ENCODE measurements around the gene PNMA1.
A peak's percentile ranks its signal among the peaks of the same experiment; 100 is the strongest.
"Not testable (repeated sequence)": the region's sequence is repeated elsewhere in the genome, so short reads cannot be mapped to it uniquely, and the experiment has no call there.

PNMA1 gene

DNA sequence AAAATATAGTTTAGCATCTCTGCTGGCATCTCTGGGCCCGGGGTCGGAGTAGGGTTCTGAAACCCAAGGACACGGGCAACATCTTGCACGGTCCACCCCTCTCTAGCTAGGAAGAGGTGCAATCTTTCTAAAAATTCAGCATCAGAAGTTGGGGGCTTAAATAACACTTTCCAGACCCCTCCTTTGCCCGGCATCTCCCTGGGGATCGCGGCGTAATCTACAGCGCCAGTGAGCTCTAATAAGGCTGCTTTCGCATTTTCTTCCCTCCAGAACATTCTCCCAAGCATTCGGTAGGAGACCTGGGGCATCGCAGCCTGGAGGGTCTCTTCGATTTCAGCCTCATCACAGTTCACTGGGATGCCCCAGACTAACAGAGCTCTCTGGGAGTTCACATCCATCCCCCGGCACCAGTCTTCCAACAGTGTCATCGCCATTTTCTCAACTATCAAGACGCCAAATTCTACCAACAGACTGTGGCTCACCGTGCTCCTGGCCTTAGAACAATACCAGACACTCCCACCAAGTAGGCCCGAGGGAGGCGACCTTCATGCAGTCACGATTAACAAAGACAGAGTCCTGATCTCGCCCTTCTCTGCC lies 880 bp downstream of the PNMA1 start:
- peak overlapping the region; percentile 53 for H2AFZ ChIP-seq (ENCODE audit: low read depth, low read length)
- peaks cover 20% of the 10 kb centered on the region for H3K4me1 ChIP-seq (ENCODE audit: insufficient read depth, low read length)
- H3K4me3 ChIP-seq (ENCODE audit: low read length): peak overlapping the region; percentile 97
- H3K36me3 ChIP-seq (ENCODE audit: insufficient read depth, low read length): peaks cover 17% of the 10 kb centered on the region
- H3K27me3 ChIP-seq (ENCODE audit: insufficient read depth, low read length): no peaks in the 10 kb centered on the region
- no peaks in the 10 kb centered on the region for H3K9me3 ChIP-seq (ENCODE audit: low read length)

DNA sequence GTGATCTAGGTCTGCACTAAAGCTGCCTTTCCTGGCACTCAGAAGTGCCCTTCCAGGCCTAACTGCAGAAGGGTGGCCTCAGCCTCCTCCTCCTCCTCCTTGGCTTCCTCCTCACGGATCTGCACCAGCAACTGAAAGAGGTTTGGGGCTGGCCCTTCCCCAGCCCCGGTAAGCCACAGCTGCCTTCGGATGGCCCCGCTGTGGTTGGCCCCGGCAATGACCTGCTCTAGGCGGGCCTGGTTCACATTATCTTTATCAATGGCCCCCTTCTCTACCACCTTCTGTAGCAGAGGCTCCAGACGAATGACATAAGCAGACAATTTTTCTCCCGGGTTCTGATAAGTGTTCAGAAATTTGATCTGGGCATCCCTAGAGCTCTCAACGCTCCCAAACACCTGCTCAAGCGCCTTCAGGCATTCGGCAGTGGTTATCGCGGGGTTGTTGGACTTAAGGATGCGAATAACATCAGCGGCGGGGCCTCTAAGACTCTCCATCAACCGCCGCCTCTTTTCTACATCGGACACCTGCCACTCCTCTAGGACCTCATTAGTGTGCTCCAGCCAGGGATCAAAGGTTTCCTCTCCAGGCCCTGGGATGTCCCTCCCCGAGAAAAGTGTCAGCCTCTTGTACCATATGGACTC lies 1.5 kb downstream of the PNMA1 start:
- Histone ChIP-seq H3K4me3 (ENCODE audit: low read length) (peak overlapping the region; percentile 97), H3K36me3 (ENCODE audit: insufficient read depth, low read length) (peaks cover 11% of the 10 kb centered on the region), H2AFZ (ENCODE audit: low read depth, low read length) (no peak overlapping the region), H3K4me1 (ENCODE audit: insufficient read depth, low read length) (peaks cover 20% of the 10 kb centered on the region), H3K27me3 (ENCODE audit: insufficient read depth, low read length) (no peaks in the 10 kb centered on the region), H3K9me3 (ENCODE audit: low read length) (no peaks in the 10 kb centered on the region)

DNA sequence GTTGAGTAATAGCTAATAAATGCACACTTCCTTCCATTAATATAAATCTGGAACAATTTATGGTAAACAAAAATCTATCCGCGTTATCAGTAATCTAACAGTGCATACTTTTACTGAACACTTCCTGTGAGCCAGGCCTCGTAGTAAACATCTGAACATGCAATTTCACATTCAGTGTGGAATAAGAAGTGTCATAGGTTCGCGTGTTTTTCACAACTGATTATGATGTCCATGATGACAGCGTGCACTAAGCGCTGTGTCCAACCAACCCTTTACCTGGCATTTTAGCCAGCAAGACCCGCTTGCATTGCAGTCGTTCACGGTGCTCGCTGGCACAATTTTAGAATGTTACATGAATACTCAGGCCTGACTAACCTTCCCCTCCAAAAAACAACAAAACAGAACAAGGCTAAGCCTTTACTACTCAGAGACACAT lies 2.1 kb downstream of the PNMA1 start:
- no peaks in the 10 kb centered on the region for H3K9me3 ChIP-seq (ENCODE audit: low read length)
- H3K4me1 ChIP-seq (ENCODE audit: insufficient read depth, low read length): peaks cover 20% of the 10 kb centered on the region
- no peaks in the 10 kb centered on the region for H3K27me3 ChIP-seq (ENCODE audit: insufficient read depth, low read length)

GRCh38 chr14:73710737-73711136 lies 3.4 kb downstream of the PNMA1 start:
- peaks cover 9% of the 10 kb centered on the region for H3K36me3 ChIP-seq (ENCODE audit: insufficient read depth, low read length)
- H3K27me3 ChIP-seq (ENCODE audit: insufficient read depth, low read length): no peaks in the 10 kb centered on the region
- no peak overlapping the region for H3K4me3 ChIP-seq (ENCODE audit: low read length)
- no peak overlapping the region for H2AFZ ChIP-seq (ENCODE audit: low read depth, low read length)
- H3K9me3 ChIP-seq (ENCODE audit: low read length): no peaks in the 10 kb centered on the region
- peaks cover 18% of the 10 kb centered on the region for H3K4me1 ChIP-seq (ENCODE audit: insufficient read depth, low read length)

More for the DNA sequence above, 2.1 kb downstream of the PNMA1 start:
- Histone ChIP-seq H3K4me3 (ENCODE audit: low read length) (peak overlapping the region; percentile 97), H3K36me3 (ENCODE audit: insufficient read depth, low read length) (peaks cover 11% of the 10 kb centered on the region), H2AFZ (ENCODE audit: low read depth, low read length) (no peak overlapping the region)

DNA sequence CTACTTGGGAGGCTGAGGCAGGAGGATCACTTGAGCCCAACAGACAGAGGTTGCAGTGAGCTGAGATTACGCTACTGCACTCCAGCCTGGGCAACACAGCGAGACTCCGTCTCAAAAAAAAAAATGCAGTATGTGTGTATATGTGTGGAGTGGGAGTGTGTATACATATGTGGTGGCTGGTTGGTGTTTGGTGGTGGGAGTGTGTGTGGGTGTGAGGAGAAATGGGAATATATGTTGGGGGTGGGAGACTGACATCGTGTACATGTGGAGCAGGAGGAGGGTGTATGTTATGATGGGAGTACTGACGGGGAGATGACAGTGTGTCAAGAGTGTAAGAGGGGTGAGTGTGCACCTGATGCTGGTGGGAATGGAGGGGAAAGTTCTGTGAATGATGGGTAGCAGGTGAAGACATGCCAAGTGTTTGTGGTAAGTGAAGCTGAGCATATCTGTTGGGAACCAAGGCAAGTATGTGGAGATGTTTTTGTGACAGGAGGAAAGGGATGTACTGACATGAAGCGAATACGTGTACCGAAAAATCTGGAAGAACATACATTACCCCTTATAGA lies 4.2 kb downstream of the PNMA1 start:
- Histone ChIP-seq H3K36me3 (ENCODE audit: insufficient read depth, low read length) (peaks cover 8% of the 10 kb centered on the region), H3K4me1 (ENCODE audit: insufficient read depth, low read length) (peaks cover 10% of the 10 kb centered on the region), H2AFZ (ENCODE audit: low read depth, low read length) (no peak overlapping the region), H3K27me3 (ENCODE audit: insufficient read depth, low read length) (no peaks in the 10 kb centered on the region), H3K4me3 (ENCODE audit: low read length) (no peak overlapping the region), H3K9me3 (ENCODE audit: low read length) (no peaks in the 10 kb centered on the region)

GRCh38 chr14:73708076-73708475 lies 6.1 kb downstream of the PNMA1 start:
- H3K36me3 ChIP-seq (ENCODE audit: insufficient read depth, low read length); H3K27me3 ChIP-seq (ENCODE audit: insufficient read depth, low read length); H3K4me3 ChIP-seq (ENCODE audit: low read length); H3K9me3 ChIP-seq (ENCODE audit: low read length); H2AFZ ChIP-seq (ENCODE audit: low read depth, low read length); H3K4me1 ChIP-seq (ENCODE audit: insufficient read depth, low read length): not testable (repeated sequence)

DNA sequence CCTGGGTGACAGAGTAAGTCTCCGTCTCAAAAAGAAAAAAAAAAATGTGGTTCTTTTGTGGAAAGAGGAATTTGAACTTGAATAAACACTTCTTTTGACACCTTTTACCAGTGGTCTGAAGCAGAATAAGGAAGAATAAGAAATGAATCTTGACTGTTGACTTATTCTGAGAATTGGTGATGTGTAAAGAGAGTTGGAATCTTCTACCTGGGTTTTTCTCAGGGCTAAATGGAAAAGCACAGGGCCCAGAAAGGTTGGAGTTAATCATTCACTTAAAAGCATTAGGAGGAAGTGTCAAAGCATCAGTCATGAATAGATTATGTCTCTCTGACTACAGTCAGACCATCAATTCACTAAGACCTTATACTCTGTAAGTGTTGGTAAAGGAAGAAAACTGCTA lies 13.9 kb downstream of the PNMA1 start:
- no peaks in the 10 kb centered on the region for H3K4me1 ChIP-seq (ENCODE audit: insufficient read depth, low read length)
- no peaks in the 10 kb centered on the region for H3K27me3 ChIP-seq (ENCODE audit: insufficient read depth, low read length)
- peaks cover 7% of the 10 kb centered on the region for H3K36me3 ChIP-seq (ENCODE audit: insufficient read depth, low read length)
- no peak overlapping the region for H3K4me3 ChIP-seq (ENCODE audit: low read length)
- no peak overlapping the region for H2AFZ ChIP-seq (ENCODE audit: low read depth, low read length)
- no peaks in the 10 kb centered on the region for H3K9me3 ChIP-seq (ENCODE audit: low read length)

- no peak overlapping the region for H3K4me3 ChIP-seq (ENCODE audit: low read length)
- peaks cover 17% of the 10 kb centered on the region for H3K36me3 ChIP-seq (ENCODE audit: insufficient read depth, low read length)
- H3K27me3 ChIP-seq (ENCODE audit: insufficient read depth, low read length): no peaks in the 10 kb centered on the region
These were observed 17.5 kb downstream of the PNMA1 start for GRCh38 chr14:73696466-73697400.

DNA sequence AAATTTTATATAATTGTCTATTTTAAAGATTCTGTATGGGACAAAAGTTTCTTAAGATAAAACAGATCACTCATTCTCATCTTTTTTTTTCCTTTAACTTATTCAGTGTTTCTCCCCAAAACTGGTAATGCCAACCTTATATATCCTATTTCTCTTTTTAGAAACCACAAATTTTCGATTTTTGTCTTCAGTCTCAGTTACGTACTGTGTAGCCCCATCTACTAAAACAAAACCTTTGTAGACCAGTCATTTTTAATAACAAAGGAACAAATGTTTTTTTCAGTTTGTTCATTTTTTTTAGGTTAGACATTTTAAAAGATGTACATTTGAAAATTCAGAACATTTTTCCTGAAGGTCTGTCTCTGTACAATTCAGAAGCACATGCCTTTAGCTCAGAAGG lies 18.2 kb downstream of the PNMA1 start:
- H3K27me3 ChIP-seq (ENCODE audit: insufficient read depth, low read length): no peaks in the 10 kb centered on the region
- H2AFZ ChIP-seq (ENCODE audit: low read depth, low read length): no peak overlapping the region
- no peaks in the 10 kb centered on the region for H3K9me3 ChIP-seq (ENCODE audit: low read length)
- H3K4me1 ChIP-seq (ENCODE audit: insufficient read depth, low read length): no peaks in the 10 kb centered on the region
- peaks cover 18% of the 10 kb centered on the region for H3K36me3 ChIP-seq (ENCODE audit: insufficient read depth, low read length)
- no peak overlapping the region for H3K4me3 ChIP-seq (ENCODE audit: low read length)

More at GRCh38 chr14:73696466-73697400, 17.5 kb downstream of the PNMA1 start:
- H2AFZ ChIP-seq (ENCODE audit: low read depth, low read length): no peak overlapping the region
- H3K9me3 ChIP-seq (ENCODE audit: low read length): no peaks in the 10 kb centered on the region
- no peaks in the 10 kb centered on the region for H3K4me1 ChIP-seq (ENCODE audit: insufficient read depth, low read length)

GRCh38 chr14:73695082-73695481 lies 19.1 kb downstream of the PNMA1 start:
- H2AFZ ChIP-seq (ENCODE audit: low read depth, low read length): no peak overlapping the region
- no peaks in the 10 kb centered on the region for H3K4me1 ChIP-seq (ENCODE audit: insufficient read depth, low read length)
- H3K27me3 ChIP-seq (ENCODE audit: insufficient read depth, low read length): no peaks in the 10 kb centered on the region

DNA sequence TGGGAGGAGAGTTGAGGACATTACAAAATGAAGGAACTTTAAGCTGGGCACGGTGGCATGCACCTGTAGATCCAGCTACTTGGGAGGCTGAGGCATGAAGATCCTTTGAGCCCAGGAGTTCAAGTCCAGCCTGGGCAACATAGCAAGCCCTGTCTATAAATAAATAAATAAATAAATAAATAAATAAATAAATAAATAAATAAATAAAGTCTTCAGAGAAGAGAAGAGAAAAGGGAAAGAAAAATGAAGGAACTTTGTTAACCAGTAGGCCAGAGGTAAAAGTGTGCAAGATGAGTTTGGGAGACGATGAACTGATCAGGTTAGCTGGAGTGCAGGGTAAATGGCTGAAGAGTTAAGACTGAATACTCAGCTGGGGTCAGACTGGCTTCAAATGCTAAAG lies 20.1 kb downstream of the PNMA1 start:
- Histone ChIP-seq H3K4me3 (ENCODE audit: low read length) (no peak overlapping the region), H3K36me3 (ENCODE audit: insufficient read depth, low read length) (peaks cover 22% of the 10 kb centered on the region), H3K27me3 (ENCODE audit: insufficient read depth, low read length) (no peaks in the 10 kb centered on the region), H2AFZ (ENCODE audit: low read depth, low read length) (no peak overlapping the region), H3K4me1 (ENCODE audit: insufficient read depth, low read length) (no peaks in the 10 kb centered on the region), H3K9me3 (ENCODE audit: low read length) (no peaks in the 10 kb centered on the region)

More at GRCh38 chr14:73695082-73695481, 19.1 kb downstream of the PNMA1 start:
- peaks cover 22% of the 10 kb centered on the region for H3K36me3 ChIP-seq (ENCODE audit: insufficient read depth, low read length)
- no peaks in the 10 kb centered on the region for H3K9me3 ChIP-seq (ENCODE audit: low read length)
- no peak overlapping the region for H3K4me3 ChIP-seq (ENCODE audit: low read length)

GRCh38 chr14:73686901-73687300 lies 27.3 kb downstream of the PNMA1 start:
- Histone ChIP-seq H3K36me3 (ENCODE audit: insufficient read depth, low read length) (peaks cover 15% of the 10 kb centered on the region), H2AFZ (ENCODE audit: low read depth, low read length) (no peak overlapping the region), H3K9me3 (ENCODE audit: low read length) (peaks cover 2% of the 10 kb centered on the region), H3K27me3 (ENCODE audit: insufficient read depth, low read length) (no peaks in the 10 kb centered on the region), H3K4me3 (ENCODE audit: low read length) (no peak overlapping the region), H3K4me1 (ENCODE audit: insufficient read depth, low read length) (no peaks in the 10 kb centered on the region)

DNA sequence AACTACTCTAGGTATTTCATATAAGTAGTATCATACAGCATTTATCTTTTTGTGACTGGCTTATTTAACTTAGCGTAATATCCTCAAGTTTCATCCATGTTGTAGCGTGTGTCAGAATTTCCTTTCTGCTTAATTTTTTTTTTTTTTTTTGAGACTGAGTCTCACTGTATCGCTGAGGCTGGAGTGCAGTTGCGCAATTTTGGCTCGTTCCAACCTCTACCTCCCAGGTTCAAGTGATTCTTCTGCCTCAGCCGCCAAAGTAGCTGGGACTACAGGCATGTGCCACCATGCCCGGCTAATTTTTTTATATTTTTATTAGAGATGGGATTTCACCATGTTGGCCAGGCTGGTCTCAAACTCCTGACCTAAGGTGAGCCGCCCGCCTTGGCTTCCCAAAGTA lies 28.9 kb downstream of the PNMA1 start:
- Histone ChIP-seq H3K27me3 (ENCODE audit: insufficient read depth, low read length) (no peaks in the 10 kb centered on the region), H2AFZ (ENCODE audit: low read depth, low read length) (no peak overlapping the region), H3K4me3 (ENCODE audit: low read length) (no peak overlapping the region), H3K4me1 (ENCODE audit: insufficient read depth, low read length) (no peaks in the 10 kb centered on the region), H3K36me3 (ENCODE audit: insufficient read depth, low read length) (peaks cover 9% of the 10 kb centered on the region), H3K9me3 (ENCODE audit: low read length) (peaks cover 2% of the 10 kb centered on the region)

Measured in neuron (in vitro differentiated cells).